OCI-LY1 (cell line): ENCODE data around the gene GORAB.

ENCODE experiments used
- CTCF ChIP-seq: fragments of 200-600 bp; sonication (generic), shearing (Covaris generic); IDR thresholded peaks from 2 replicates; pipeline ENCODE4 v1.5.1; 2017; ENCODE audit warnings: mild to moderate bottlenecking, antibody characterized with exemption, low read length, moderate library complexity, mixed read lengths
- EZH2 ChIP-seq: fragments of 200-600 bp; sonication (generic), shearing (Covaris generic); IDR thresholded peaks from 2 replicates; pipeline ENCODE4 v1.8.0; 2017; ENCODE audit warnings: borderline replicate concordance, mixed run types, mild to moderate bottlenecking, antibody characterized with exemption, low read length, moderate library complexity, mixed read lengths

DNA sequence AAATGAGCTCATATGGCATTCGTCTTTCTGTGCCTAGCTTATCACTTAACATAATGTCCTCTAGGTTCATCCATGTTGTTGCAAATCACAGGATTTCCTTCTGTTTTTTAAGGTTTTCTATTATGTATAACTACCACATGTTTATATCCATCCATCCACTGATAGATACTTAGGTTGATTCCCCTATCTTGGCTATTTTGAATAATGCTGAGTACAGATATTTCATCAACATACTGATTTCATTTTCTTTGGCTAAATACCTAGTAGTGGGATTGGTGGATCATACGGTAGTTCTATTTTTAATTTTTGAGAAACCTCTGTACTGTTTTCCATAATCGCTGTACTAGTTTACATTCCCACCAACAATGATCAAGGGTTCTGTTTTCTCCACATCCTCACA is 45.0 kb downstream of the GORAB start:
- TF ChIP-seq EZH2 (no peak), CTCF (no peak)
